Tibial nerve (tissue), 4 donors: ENCODE results near the gene MBTPS2. TPM values are rescaled to one million over a fixed set of nuclear protein-coding genes. Genes with fewer than 3 reads are reported as not detected.

Experiments used
- DNase-seq, 2 donors: peaks; one replicate each; pipeline ENCODE4 v3.0.0-alpha.2; 2019; ENCODE audit warnings: low spot score in 2 of 2
- H3K27ac ChIP-seq, 4 donors: fragments of 200-600 bp; sonication (generic) in 3 of 4; one replicate each; pipeline ENCODE4 v1.5.1; 2017 to 2019; ENCODE audit warnings: mild to moderate bottlenecking in 1 of 4
- H3K27me3 ChIP-seq, 2 donors: fragments of 200-600 bp; sonication (generic) in 1 of 2; one replicate each; pipeline versions ENCODE4 v1.5.1 to v1.6.0; 2017 to 2019
- H3K36me3 ChIP-seq, 3 donors: fragments of 200-600 bp; sonication (generic); one replicate each; pipeline ENCODE4 v1.5.1; 2018 to 2019
- H3K4me1 ChIP-seq, 4 donors: fragments of 200-600 bp; sonication (generic) in 3 of 4; one replicate each; pipeline ENCODE4 v1.5.1; 2017 to 2019
- H3K4me3 ChIP-seq, 4 donors: fragments of 200-600 bp; sonication (generic) in 3 of 4; one replicate each; pipeline ENCODE4 v1.5.1; 2017 to 2019; ENCODE audit warnings: mild to moderate bottlenecking in 1 of 4, moderate library complexity in 1 of 4
- H3K9me3 ChIP-seq, 4 donors: fragments of 200-600 bp; sonication (generic) in 3 of 4; one replicate each; pipeline ENCODE4 v1.5.1; 2017 to 2019
- EP300 ChIP-seq, 2 donors: sonication (generic); formaldehyde crosslinking; IDR thresholded peaks; one replicate each; pipeline ENCODE4 v1.6.1; 2017; ENCODE audit warnings: antibody characterized with exemption in 2 of 2, mild to moderate bottlenecking in 1 of 2
- POLR2A ChIP-seq, 2 donors: fragments of 450-650 bp; IDR thresholded peaks; one replicate each; pipeline ENCODE4 v1.6.1; 2017; ENCODE audit warnings: antibody characterized with exemption in 2 of 2, mild to moderate bottlenecking in 2 of 2, moderate library complexity in 2 of 2
- WGBS, 2 donors: methylation state at CpG; one replicate each; pipeline ENCODE4 v1.1.5; 2018; 5-methylcytosine and 5-hydroxymethylcytosine counted together
- small RNA-seq: library from RNA; depleted of rRNA; stranded (forward); fragments of <200 nt; gene quantifications from one replicate; pipeline ENCODE3, GENCODE V24; 2016
- total RNA-seq, 4 donors: library from RNA; depleted of rRNA; stranded (reverse); fragments of >200 nt; gene quantifications; one replicate each; pipeline ENCODE4 v1.1.0, GENCODE V29; 2016
- TF ChIP-seq, protein P1 (sequence below), 5 experiments: fragments of 200-600 bp in 3 of 5; fragments of 450-650 bp in 2 of 5; sonication (generic) in 3 of 5; IDR thresholded peaks; one replicate each; pipeline ENCODE4 v1.5.1; 2016 to 2019; ENCODE audit warnings: antibody characterized with exemption in 5 of 5, mild to moderate bottlenecking in 3 of 5, moderate library complexity in 2 of 5

Gene MBTPS2
- total RNA-seq, 4 donors from 2014 or later: 9.0 to 16.2 (median 12.4) TPM

DNA sequence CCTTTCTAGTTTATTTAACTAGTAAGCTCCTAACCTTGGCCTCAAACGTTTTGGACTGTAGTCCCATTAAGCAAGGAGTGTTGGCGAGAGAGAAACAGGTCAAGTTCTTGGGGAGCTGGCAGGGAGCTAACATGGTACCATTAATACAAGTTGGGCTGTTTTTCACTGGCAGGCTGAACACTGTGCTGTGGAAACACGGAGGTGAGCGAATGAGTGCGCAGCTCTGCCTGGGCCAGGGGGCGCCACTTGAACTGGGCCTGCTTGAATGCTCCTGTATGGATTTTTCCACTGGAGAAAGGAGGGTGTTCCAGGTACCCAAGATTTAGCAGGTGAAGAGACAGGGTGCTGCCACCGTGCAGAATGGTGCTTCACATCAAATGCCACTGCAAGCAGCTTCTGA is 93.7 kb downstream of the MBTPS2 start:
- Histone ChIP-seq H3K36me3 (no peaks in the 10 kb centered on the region), H3K4me3 (no peak overlapping the region), H3K27me3 (no peaks in the 10 kb centered on the region), H3K9me3 (no peaks in the 10 kb centered on the region), H3K4me1 (no peaks in the 10 kb centered on the region), H3K27ac (peak overlapping the region in 1 of 4 donors; percentile 70)
- DNase-seq: no peak
- TF ChIP-seq, protein P1, sequence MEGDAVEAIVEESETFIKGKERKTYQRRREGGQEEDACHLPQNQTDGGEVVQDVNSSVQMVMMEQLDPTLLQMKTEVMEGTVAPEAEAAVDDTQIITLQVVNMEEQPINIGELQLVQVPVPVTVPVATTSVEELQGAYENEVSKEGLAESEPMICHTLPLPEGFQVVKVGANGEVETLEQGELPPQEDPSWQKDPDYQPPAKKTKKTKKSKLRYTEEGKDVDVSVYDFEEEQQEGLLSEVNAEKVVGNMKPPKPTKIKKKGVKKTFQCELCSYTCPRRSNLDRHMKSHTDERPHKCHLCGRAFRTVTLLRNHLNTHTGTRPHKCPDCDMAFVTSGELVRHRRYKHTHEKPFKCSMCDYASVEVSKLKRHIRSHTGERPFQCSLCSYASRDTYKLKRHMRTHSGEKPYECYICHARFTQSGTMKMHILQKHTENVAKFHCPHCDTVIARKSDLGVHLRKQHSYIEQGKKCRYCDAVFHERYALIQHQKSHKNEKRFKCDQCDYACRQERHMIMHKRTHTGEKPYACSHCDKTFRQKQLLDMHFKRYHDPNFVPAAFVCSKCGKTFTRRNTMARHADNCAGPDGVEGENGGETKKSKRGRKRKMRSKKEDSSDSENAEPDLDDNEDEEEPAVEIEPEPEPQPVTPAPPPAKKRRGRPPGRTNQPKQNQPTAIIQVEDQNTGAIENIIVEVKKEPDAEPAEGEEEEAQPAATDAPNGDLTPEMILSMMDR (IDR thresholded peaks at IDR 0.05): no peak
- TF ChIP-seq POLR2A (IDR thresholded peaks at IDR 0.05) (no peak), EP300 (IDR thresholded peaks at IDR 0.05) (no peak)
- 79 to 84% methylated on average over 7 of the region's 7 CpGs for WGBS, 2 donors

DNA sequence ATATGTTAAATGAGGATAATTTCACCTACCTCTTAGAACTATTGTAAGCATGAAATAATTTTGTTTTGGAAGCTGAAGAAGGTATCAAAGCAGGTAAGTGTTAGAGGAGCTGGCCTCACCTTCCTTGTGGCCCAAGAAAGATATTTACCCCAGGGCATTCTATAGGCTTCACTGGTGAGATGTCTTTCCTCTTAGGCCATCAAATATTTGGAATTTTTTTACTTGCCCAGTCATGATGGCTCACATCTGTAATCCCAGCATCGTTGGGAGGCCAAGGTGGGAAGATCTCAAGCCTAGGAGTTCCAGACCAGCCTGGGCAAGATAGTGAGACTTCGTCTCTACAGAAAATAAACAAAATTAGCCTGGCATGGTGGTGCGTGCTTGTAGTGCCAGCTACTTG is 95.0 kb downstream of the MBTPS2 start:
- Histone ChIP-seq H3K4me1 (no peaks in the 10 kb centered on the region), H3K9me3 (no peaks in the 10 kb centered on the region), H3K27me3 (peaks cover 0 to 4% of the 10 kb centered on the region in 2 donors), H3K36me3 (no peaks in the 10 kb centered on the region), H3K4me3 (no peak overlapping the region), H3K27ac (no peak overlapping the region)
- no peak for TF ChIP-seq POLR2A (IDR thresholded peaks at IDR 0.05)
- no peak for TF ChIP-seq EP300 (IDR thresholded peaks at IDR 0.05)
- 72 to 81% methylated on average over 3 of the region's 3 CpGs for WGBS, 2 donors
- DNase-seq: no peak

Small RNAs within 50 kb of the gene (small RNA-seq; reads per million reads assigned to genes)
- not detected for gene U73479.1

Other genes with a start within 250 kb of the MBTPS2 start
- under 1 TPM in 1 of 4 donors, not detected in 3; 0.30 TPM for gene KLHL34, start 181.3 kb upstream of the MBTPS2 start, total RNA-seq
- gene SMPX, start 81.5 kb upstream of the MBTPS2 start, total RNA-seq: not detected
- 1 to 10 TPM; 2.4 to 6.9 (median 3.6) TPM for gene YY2, start 16.4 kb downstream of the MBTPS2 start, total RNA-seq
- gene SMS, start 101.1 kb downstream of the MBTPS2 start, total RNA-seq: 10 to 100 TPM; 19.9 to 36.7 (median 24.7) TPM
- under 1 TPM in 2 of 4 donors, not detected in 2; under 0.01 TPM for gene PHEX, start 192.7 kb downstream of the MBTPS2 start, total RNA-seq